PC-3 (cell line): ENCODE measurements around the gene PIGL.

Experiments used
- CTCF ChIP-seq: fragments of 300-600 bp; sonication (generic); conservative IDR thresholded peaks from 2 replicates; pipeline ENCODE4 v1.5.1; 2017; ENCODE audit warnings: antibody characterized with exemption, low read depth, mild to moderate bottlenecking, low read length
- EZH2 ChIP-seq: fragments of 300-600 bp; sonication (generic); IDR thresholded peaks from one replicate; pipeline ENCODE4 v1.6.1; 2017; ENCODE audit warnings: antibody characterized with exemption, mild to moderate bottlenecking, low read length; ENCODE audit not compliant: unreplicated experiment

GRCh38 chr17:16314859-16315258 lies 97.8 kb downstream of the PIGL start:
- TF ChIP-seq CTCF = no peak
- no peak for TF ChIP-seq EZH2
